ENCODE results near the gene SLC5A8. TPM values are rescaled to one million over a fixed set of nuclear protein-coding genes. Genes with fewer than 3 reads are reported as not detected.

The SLC5A8 gene
- total RNA-seq, 4 donors from 2014 or later, result 0.32 TPM; not detected in 3

Small RNA genes within 50 kb of the gene (small RNA-seq; reads per million reads assigned to genes)
- 0 reads per million in 4 donors for gene RNU6-768P

Other genes starting within 250 kb of the SLC5A8 start
- 10 to 100 TPM in 1 of 4 donors, 1 to 10 TPM in 3; 5.2 to 11.0 (median 6.5) TPM for gene UTP20, start 69.9 kb upstream of the SLC5A8 start, total RNA-seq
- gene ARL1, start 197.5 kb upstream of the SLC5A8 start, total RNA-seq, result 10 to 100 TPM in 3 of 4 donors, 1 to 10 TPM in 1; 5.6 to 76.1 (median 42.1) TPM

All from transverse colon (tissue), 4 donors.